Natural killer cell (primary cell): Measurements from ENCODE around the gene DBT. TPM values are rescaled to one million over a fixed set of nuclear protein-coding genes. Genes with fewer than 3 reads are reported as not detected.
A peak's percentile ranks its signal among the peaks of the same experiment; 100 is the strongest.

Experiments used
- ATAC-seq, 3 donors: fragments of 150-1000 bp in 2 of 3; fragments of 200-7000 bp in 1 of 3; cut with Tn5 transposase; 1 replicate in 1 of 3; 2 replicates in 2 of 3; pipeline ENCODE4 v1.10.0; 2021; ENCODE audit warnings: mild to moderate bottlenecking in 2 of 3, moderate library complexity in 2 of 3
- DNase-seq, 2 donors: peaks; one replicate each; pipeline versions ENCODE4 v3.0.0 to v3.0.0-alpha.2; 2013 to 2021; ENCODE audit warnings: mixed read lengths in 1 of 2
- H3K27ac ChIP-seq: one replicate; pipeline ENCODE4 v1.5.1; 2013; ENCODE audit warnings: mild to moderate bottlenecking, low read length
- H3K27me3 ChIP-seq: one replicate; pipeline ENCODE4 v1.6.1; 2013; ENCODE audit warnings: low read length; ENCODE audit not compliant: control insufficient read depth, insufficient read depth
- H3K36me3 ChIP-seq: one replicate; pipeline ENCODE4 v1.6.1; 2013; ENCODE audit warnings: low read length; ENCODE audit not compliant: control insufficient read depth, insufficient read depth
- H3K4me1 ChIP-seq: one replicate; pipeline ENCODE4 v1.6.1; 2013; ENCODE audit warnings: low read length; ENCODE audit not compliant: control insufficient read depth, insufficient read depth
- H3K4me3 ChIP-seq: one replicate; pipeline ENCODE4 v1.5.1; 2013; ENCODE audit warnings: low read length
- H3K9me3 ChIP-seq: one replicate; pipeline ENCODE4 v1.6.1; 2013; ENCODE audit warnings: low read length; ENCODE audit not compliant: control insufficient read depth, insufficient read depth
- H3K27ac Mint-ChIP-seq, 2 donors: one replicate each; pipeline ENCODE4 v1.8.0; 2022; ENCODE audit warnings: mild to moderate bottlenecking in 2 of 2, mixed read lengths in 2 of 2, moderate library complexity in 1 of 2
- H3K27me3 Mint-ChIP-seq, 2 donors: one replicate each; pipeline ENCODE4 v1.8.0; 2022; ENCODE audit warnings: low read depth in 2 of 2, mixed read lengths in 2 of 2
- H3K36me3 Mint-ChIP-seq: one replicate; pipeline ENCODE4 v1.8.0; 2022; ENCODE audit warnings: mixed read lengths
- H3K4me1 Mint-ChIP-seq, 2 donors: one replicate each; pipeline ENCODE4 v1.8.0; 2022; ENCODE audit warnings: mixed read lengths in 2 of 2
- H3K4me3 Mint-ChIP-seq: one replicate; pipeline ENCODE4 v1.8.0; 2022; ENCODE audit warnings: mild to moderate bottlenecking, moderate library complexity, mixed read lengths
- H3K9me3 Mint-ChIP-seq, 2 donors: one replicate each; pipeline ENCODE4 v1.8.0; 2022; ENCODE audit warnings: mixed read lengths in 2 of 2
- WGBS: methylation state at CpG from one replicate; pipeline ENCODE4 v1.1.7; 2013; ENCODE audit warnings: missing lambda C conversion rate; ENCODE audit not compliant: insufficient coverage; 5-methylcytosine and 5-hydroxymethylcytosine counted together
- intact Hi-C: fragments of 100-400 bp; cut with micrococcal nuclease; formaldehyde crosslinking; loops from one replicate; pipeline ENCODE4 v1.14.2; 2022
- total RNA-seq, 4 donors: library from RNA; stranded (reverse); fragments of 120-200 nt in 1 of 4; gene quantifications; one replicate each; pipeline versions ENCODE4 v1.2.3 to v1.2.4, GENCODE V29; 2013 to 2022
- TF ChIP-seq, protein P1 (sequence below): fragments of 200-600 bp; IDR thresholded peaks from one replicate; pipeline ENCODE4 v1.8.0; 2022; ENCODE audit warnings: antibody characterized with exemption

DBT gene
- total RNA-seq, 3 donors from 2014 or later (not counting 1 experiment from before 2014, with no cell fraction given) = 9.9 to 11.5 (median 10.2) TPM

GRCh38 chr1:100279954-100280682, 30.5 kb upstream of the DBT start:
- no peak for ATAC-seq
- H3K9me3 Mint-ChIP-seq = no peaks in the 10 kb centered on the region

GRCh38 chr1:100279358-100279923, 29.8 kb upstream of the DBT start:
- TF ChIP-seq, protein P1, sequence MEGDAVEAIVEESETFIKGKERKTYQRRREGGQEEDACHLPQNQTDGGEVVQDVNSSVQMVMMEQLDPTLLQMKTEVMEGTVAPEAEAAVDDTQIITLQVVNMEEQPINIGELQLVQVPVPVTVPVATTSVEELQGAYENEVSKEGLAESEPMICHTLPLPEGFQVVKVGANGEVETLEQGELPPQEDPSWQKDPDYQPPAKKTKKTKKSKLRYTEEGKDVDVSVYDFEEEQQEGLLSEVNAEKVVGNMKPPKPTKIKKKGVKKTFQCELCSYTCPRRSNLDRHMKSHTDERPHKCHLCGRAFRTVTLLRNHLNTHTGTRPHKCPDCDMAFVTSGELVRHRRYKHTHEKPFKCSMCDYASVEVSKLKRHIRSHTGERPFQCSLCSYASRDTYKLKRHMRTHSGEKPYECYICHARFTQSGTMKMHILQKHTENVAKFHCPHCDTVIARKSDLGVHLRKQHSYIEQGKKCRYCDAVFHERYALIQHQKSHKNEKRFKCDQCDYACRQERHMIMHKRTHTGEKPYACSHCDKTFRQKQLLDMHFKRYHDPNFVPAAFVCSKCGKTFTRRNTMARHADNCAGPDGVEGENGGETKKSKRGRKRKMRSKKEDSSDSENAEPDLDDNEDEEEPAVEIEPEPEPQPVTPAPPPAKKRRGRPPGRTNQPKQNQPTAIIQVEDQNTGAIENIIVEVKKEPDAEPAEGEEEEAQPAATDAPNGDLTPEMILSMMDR = no peak
- peaks cover 75% of the 10 kb centered on the region for H3K36me3 ChIP-seq
- H3K27me3 Mint-ChIP-seq = no peaks in the 10 kb centered on the region
- H3K4me3 ChIP-seq = no peak overlapping the region
- intact Hi-C loops = loop anchor here (5.0 kb wide), 1 partner anchor 178 kb away; no protein-coding TSS in a partner anchor
- no peaks in the 10 kb centered on the region for H3K9me3 Mint-ChIP-seq
- H3K4me3 Mint-ChIP-seq = no peak overlapping the region
- H3K27ac Mint-ChIP-seq = peak overlapping the region; percentile 45 to 62
- H3K36me3 Mint-ChIP-seq = peaks cover 13% of the 10 kb centered on the region
- no peaks in the 10 kb centered on the region for H3K9me3 ChIP-seq
- peaks cover 10 to 15% of the 10 kb centered on the region in 2 donors for H3K4me1 Mint-ChIP-seq
- no peak overlapping the region for H3K27ac ChIP-seq
- DNase-seq (no peak), ATAC-seq (no peak)
- H3K4me1 ChIP-seq = no peaks in the 10 kb centered on the region
- 94% methylated on average over 3 of the region's 3 CpGs for WGBS
- no peaks in the 10 kb centered on the region for H3K27me3 ChIP-seq

More at GRCh38 chr1:100279954-100280682, 30.5 kb upstream of the DBT start:
- Mint-ChIP-seq H3K27me3 (no peaks in the 10 kb centered on the region), H3K36me3 (peaks cover 13% of the 10 kb centered on the region), H3K4me1 (peaks cover 10 to 15% of the 10 kb centered on the region in 2 donors), H3K4me3 (no peak overlapping the region), H3K27ac (peak overlapping the region in 1 of 2 donors; percentile 1)
- WGBS = 94% methylated on average over 2 of the region's 2 CpGs
- Histone ChIP-seq H3K27me3 (no peaks in the 10 kb centered on the region), H3K4me3 (no peak overlapping the region), H3K27ac (no peak overlapping the region), H3K9me3 (no peaks in the 10 kb centered on the region), H3K4me1 (no peaks in the 10 kb centered on the region), H3K36me3 (peaks cover 76% of the 10 kb centered on the region)
- TF ChIP-seq, protein P1 = no peak
- intact Hi-C loops = loop anchor here (5.0 kb wide), 1 partner anchor 177 kb away; no protein-coding TSS in a partner anchor
- DNase-seq = no peak

DNA sequence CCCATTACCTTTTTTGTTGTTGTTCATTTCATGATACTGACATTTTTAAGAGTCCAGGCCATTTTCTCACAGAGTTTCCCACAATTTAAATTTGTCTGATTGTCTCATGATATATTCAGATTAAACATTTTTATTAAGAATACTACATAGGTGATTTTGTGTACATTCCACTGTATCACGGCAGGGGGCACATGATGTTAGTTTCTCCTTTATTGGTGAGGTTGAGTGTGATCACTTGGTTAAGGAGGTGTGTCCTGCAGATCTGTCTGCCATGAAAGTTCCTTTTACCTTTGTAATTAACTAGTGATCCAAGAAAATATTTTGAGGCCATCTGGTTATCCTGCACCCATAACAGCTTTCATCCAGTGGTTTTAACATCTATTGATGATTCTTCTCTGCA, 28.2 kb upstream of the DBT start:
- H3K4me1 Mint-ChIP-seq = peaks cover 10 to 23% of the 10 kb centered on the region in 2 donors
- DNase-seq = peak in 1 of 2 donors; percentile 61
- WGBS = no CpG with 5 or more reads among the region's 1 CpG
- Histone ChIP-seq H3K27ac (no peak overlapping the region), H3K36me3 (peaks cover 85% of the 10 kb centered on the region), H3K9me3 (no peaks in the 10 kb centered on the region), H3K4me3 (no peak overlapping the region), H3K4me1 (no peaks in the 10 kb centered on the region), H3K27me3 (no peaks in the 10 kb centered on the region)
- ATAC-seq = peak; percentile 55 to 68 (median 59)
- peaks cover 13% of the 10 kb centered on the region for H3K36me3 Mint-ChIP-seq
- no peaks in the 10 kb centered on the region for H3K9me3 Mint-ChIP-seq
- intact Hi-C loops = loop anchor here (5.0 kb wide), 1 partner anchor 179 kb away; no protein-coding TSS in a partner anchor
- H3K27me3 Mint-ChIP-seq = no peaks in the 10 kb centered on the region
- H3K27ac Mint-ChIP-seq = peak overlapping the region in 1 of 2 donors; percentile 29
- no peak overlapping the region for H3K4me3 Mint-ChIP-seq
- TF ChIP-seq, protein P1 = no peak
